Cerebellar cortex (tissue), 1 donor: ENCODE data around the gene GGNBP2.

Source experiments
- DNase-seq: peaks from one replicate; pipeline ENCODE4 v3.0.0-alpha.2; 2015; ENCODE audit warnings: low spot score

GGNBP2 gene

DNA sequence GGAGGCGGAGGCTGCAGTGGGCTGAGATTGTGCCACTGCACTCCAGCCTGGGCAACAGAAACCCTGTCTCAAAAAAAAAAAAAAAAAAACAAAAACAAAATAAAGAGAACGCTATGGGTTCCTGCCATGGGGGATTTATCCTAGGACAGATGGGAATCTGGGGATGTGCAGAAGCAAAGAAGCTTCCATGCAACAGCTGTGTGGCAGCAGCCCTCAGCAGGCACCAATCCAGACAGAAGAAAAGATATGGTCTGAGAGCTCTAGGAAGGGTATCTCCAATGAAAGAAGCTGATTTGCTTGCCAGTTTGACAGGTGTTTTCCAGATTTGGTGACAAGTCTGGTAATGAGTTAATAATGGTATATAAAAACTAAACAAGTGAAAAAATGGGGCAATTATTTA lies 21.6 kb upstream of the GGNBP2 start:
- DNase-seq: no peak

GRCh38 chr17:36524428-36524876 lies 20.3 kb upstream of the GGNBP2 start:
- no peak for DNase-seq

GRCh38 chr17:36525113-36525512 lies 19.6 kb upstream of the GGNBP2 start:
- no peak for DNase-seq

- no peak for DNase-seq
Measured at GRCh38 chr17:36525888-36526287, 18.8 kb upstream of the GGNBP2 start.

GRCh38 chr17:36527621-36528250 lies 17.0 kb upstream of the GGNBP2 start:
- DNase-seq: no peak

DNA sequence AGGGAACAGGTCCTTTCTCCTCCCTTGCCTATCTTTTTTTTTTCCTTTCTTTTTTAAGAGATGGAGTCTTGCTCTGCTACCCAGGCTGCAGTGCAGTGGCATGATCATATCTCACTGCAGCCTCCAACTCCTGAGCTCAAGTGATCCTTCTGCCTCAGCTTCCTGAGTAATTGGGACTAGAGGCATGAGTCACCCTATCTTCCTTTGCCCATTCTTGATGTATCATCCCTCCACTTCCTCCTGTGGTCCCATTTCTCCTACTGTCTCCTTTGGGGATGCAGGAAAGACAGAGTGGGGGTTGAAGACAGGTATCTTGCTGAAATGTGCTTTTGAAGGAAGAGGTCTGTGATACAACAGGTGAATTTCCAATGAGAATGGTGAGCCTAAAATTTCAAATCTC lies 15.6 kb upstream of the GGNBP2 start:
- DNase-seq: no peak

GRCh38 chr17:36532435-36532975 lies 12.2 kb upstream of the GGNBP2 start:
- DNase-seq: no peak

GRCh38 chr17:36533935-36534839 lies 10.5 kb upstream of the GGNBP2 start:
- peak; percentile 79 for DNase-seq

GRCh38 chr17:36534840-36535668 lies 9.7 kb upstream of the GGNBP2 start, which contains the start of the genes MYO19 and PIGW:
MYO19 (minus strand) TSS chr17:36534868; CDS start chr17:36532538, 2,330 bp downstream.
PIGW (plus strand) TSS chr17:36534987; CDS start chr17:36537102, 2,115 bp downstream.
- peak; percentile 83 for DNase-seq

DNA sequence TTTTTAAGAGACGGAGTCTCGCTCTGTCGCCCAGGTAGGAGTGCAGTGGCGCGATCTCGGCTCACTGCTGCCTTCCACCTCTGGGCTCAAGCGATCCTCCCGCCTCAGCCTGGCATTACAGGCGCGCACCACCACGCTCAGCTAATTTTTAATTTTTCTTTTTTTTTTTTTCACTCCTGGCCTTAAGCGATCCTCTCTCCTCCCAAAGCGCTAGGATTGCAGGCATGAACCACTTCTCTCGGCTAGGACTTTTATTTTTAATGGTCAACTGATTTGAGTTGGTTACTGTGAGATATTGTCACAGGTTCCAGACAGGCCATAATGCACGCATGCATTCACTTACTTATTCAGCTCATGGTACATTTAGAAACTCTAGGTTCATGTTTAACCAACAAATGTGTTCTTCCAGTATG lies 9.0 kb upstream of the GGNBP2 start:
- no peak for DNase-seq

DNA sequence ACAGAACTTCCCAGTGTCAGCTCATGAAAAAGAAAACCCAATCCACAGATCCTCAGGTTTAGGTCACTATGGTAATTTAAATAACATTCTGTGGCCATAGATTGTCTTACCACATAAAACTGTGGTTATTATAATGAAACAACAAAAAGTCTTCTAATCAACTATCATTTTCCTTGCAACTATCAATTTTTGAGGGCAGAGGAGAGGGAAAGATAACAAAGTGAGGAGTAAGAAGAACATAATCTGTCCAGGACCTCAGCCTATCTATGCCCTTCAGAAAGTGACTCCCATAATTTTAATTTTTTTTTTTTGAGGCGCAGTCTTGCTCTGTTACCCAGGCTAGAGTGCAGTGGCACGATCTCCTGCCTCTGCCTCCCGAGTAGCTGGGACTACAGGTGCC lies 4.0 kb upstream of the GGNBP2 start:
- no peak for DNase-seq

DNA sequence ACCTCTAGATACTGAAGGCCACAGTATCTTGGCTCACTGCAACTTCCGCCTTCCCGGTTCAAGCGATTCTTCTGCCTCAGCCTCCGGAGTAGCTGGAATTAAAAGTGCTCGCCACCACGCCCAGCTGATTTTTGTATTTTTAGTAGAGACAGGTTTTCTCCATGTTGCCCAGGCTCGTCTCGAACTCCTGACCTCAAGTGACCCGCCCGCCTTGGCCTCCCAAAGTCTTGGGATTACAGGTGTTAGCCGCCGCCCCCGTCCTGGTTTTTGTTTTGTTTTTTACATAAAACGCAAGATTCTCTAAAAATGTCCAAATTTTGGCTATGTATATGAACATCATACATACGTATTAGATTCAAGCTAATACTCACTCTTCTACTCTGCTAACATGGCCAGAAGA lies 2.0 kb upstream of the GGNBP2 start:
- DNase-seq: no peak

DNA sequence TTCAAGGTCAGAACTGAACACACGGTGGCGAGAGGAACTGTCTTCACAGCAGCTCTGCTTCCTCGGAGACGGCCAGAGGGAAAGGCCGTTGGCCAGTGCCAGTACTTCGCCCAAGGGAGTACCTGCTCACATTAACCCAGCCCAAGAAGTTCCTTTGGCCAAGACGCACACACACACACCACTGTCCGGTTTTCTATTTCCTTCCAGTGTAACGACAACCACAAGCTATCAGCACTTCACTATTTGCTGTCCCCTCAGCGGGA lies 744 bp upstream of the GGNBP2 start:
- peak; percentile 60 for DNase-seq

DNA sequence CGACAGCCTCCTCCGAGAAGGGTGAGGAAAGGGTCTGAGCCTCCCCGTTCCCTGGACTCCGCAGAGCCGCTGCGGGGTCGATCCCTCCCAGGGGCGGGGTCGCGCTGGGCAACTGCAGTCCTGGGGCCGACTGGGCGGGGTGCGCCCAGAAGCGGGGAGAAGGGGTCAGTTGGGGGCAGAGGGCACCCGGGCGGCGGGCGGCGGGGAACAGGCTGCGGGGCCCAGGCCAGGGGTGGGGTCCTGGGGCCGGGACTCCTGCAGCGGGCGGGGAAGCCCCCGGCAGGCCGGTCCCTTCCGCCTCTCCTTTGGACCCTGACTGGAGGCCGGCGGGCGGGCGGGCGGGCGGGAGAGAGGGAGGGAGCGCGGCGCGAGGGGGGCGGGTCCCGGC lies 352 bp downstream of the GGNBP2 start:
- no peak for DNase-seq

DNA sequence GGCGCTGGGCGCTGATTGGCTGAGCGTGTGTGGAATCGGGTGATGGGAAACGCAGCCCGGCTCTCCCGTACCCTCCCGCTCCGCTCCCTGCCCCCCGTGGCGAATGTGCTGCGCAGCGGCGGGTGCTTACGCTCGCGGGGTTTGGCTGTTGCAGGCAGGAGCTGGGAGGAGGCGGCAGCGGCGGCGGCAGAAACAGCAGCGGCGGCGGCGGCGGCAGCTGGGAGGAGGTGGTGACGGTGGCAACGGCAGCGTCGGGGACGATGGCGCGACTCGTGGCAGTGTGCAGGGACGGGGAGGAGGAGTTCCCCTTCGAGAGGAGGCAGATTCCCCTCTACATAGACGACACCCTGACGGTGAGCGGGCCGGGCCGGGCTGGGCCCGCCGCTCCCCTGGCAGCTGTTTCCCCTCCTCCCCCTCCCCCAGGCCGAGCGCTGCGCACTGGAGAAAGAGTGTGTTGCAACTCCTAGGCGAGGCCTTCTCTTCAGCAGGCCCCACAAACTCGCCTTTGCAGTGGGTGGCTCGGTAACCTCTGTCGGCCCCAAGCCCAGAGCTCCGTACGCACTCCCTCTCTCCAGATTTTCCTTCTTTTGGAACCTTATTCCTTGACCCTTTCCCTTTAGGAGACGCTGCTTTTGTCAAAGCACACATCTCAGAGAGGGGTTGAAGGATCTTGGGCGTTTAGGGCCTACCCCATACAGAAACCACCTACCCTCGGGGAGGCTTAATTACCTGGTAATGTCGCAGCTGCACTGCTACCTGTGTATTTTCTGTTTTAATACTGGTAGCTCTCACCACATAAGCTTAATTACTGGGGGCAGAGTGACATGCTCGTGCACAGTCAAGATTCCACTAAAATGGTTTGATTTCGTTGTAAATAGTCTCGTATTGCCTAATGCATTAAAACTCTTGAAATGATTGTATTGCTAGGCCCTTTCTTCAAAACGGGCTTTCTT lies 1.0 kb downstream of the GGNBP2 start:
- peak; percentile 94 for DNase-seq

DNA sequence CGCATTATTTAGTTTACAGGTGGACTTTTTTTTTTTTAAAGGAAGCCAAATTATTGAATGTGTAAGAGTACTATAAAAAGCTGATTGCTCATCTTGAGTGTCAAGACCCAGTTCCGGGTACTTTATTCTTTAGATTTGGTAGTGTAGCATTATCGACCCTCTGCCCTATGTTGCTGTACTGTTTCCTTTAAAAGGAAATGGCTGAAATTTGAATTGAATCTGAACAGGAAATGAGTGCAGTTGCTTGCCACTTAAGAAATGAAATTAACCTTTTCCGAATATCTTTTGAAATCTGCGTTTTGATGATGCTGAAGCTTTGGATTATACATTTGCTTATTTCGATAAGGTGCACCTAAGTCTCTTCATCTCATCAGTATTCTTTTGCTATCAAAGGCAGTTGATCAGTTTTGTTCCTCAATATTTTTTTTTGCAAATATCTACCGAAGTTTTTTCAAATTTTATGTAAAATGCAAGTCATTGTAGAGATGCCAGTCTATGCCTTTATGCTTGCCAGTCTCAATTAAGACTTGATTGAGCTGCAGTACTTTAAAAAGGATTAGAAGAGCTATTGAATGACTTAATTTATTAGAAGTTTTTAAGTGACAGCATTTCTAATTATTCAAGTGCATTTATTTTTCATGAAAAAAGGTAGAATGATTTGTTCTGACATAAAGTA lies 1.8 kb downstream of the GGNBP2 start:
- DNase-seq: no peak

DNA sequence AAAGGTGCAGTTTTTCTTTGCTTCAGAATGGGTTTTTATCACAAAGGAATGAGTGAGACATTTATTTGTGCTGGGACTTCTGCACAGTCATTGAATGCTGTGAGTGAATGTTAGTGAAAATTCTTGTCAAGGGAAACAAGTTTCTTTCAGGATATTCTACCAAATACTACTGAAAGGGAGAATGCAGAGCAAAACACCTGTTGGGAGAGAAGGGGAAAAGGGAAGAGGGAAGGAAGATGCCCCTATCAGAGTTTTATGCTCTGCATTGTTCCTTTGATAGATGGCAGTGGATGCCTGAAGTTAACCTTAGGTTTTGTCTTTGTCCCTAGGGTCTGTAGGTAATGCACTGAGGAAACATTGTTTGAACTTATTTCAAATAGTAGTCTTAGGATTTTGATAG lies 3.1 kb downstream of the GGNBP2 start:
- no peak for DNase-seq

DNA sequence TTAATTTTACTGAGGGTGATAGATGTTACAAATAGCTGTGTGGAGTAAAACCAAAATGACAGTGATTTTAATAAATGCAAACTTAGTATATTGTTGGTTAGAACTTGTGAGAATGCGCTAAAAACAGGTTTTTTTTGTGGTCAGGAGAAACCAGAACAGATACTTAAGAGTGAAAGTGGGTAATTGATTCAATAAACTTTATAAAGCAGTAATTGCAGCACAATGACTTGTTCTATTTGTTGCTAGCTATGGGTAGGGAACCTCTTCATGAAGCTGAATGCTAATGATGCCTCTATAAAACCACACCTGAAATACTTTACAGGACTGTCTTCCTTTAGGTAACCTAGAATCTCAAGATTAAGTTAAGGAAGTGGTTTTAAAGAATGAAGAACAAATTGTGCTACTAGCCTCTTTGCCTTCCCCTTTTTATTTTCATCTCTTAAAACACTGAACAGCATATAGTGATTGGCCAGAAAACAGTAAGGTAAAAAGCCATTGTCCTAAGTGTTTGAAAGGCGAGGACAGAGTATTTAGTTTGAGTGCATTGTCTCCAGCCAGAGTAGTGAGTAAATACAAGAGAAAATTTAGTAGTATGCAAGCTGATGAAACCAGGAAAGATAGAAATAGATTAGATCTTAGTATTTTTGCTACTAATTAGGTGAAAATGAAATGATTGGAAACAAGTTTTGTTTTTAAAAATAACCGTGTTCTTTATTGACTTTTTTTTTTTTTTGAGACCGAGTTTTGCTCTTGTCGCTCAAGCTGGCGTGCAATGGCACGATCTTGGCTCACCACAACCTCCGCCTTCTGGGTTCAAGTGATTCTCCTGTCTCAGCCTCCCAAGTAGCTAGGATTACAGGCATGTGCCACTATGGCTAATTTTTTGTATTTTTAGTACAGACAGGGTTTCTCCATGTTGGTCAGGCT lies 6.0 kb downstream of the GGNBP2 start:
- DNase-seq: no peak

GRCh38 chr17:36553459-36553858 lies 8.7 kb downstream of the GGNBP2 start:
- no peak for DNase-seq
